Nucleus accumbens (tissue), 56 donors: ENCODE data around the gene KIAA1328.

Experiments
- DNase-seq, 56 donors: peaks; one replicate each; lab custom pipeline; 2025; lab: John Stamatoyannopoulos, UW

Gene KIAA1328

GRCh38 chr18:37188016-37188791 lies 359.3 kb downstream of the KIAA1328 start:
- no peak for DNase-seq

DNA sequence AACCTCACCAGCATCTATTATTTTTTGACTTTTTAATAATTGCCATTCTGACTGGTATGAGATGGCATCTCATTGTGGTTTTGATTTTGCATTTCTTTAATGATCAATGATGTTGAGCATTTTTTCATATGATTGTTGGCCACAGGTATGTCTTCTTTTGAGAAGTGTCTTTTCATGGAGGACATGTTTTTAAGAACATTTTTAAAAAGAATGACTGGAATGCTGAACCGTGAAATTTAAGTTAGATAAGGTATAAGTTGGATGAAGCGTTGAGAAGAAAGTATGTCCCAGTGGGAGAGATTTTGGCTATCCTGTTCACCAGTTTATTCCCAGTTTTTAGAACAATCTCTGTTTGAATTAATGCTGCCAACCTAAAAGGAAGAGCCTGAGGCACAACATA lies 370.8 kb downstream of the KIAA1328 start:
- DNase-seq = no peak

DNA sequence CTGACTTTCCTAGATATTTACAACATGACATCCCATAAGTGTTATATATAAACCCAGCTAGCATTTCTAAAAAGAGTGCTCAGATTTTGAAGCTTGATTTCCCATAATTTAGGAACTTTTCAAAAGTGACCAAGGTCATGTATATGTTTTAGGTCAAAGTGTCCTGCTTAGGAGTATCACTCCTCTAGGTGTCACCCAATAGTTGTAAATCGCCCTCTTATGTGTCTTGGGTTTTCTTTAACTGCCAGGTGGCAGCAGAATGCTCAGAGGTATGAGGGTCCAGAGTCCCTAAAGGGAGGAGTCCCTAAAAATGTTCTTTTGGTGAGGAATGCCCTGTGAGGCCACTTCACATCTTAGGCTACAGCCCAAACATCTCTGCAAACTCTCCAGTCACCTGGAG lies 378.4 kb downstream of the KIAA1328 start:
- no peak for DNase-seq

GRCh38 chr18:37210781-37211180 lies 381.9 kb downstream of the KIAA1328 start:
- DNase-seq = no peak

DNA sequence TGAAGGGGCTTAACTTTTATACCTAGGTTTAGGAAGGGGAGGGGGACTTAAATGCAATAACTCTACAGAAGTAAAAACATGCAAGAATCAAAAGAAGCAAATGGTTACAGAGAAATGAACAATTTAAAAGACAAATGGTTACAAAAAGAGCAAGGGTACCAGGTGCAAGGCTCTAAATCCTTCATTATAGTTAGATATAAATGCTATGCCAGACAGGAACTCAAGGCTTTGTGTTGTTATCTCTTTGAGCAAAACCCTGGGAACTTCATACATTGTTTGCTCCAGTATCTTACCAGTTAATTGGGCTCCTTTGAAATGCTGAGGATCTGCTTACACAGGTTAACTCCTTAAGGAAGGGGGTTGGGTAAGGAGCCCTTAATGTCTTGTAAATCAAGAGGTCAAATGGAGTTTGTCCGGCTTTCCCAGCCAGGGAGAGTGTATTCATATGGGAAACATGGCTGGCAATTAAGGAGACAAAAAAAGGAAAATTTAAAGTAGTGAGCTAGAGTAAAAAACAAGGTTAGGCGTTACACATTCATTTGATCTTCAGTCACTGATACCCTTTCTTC lies 389.2 kb downstream of the KIAA1328 start:
- DNase-seq = no peak

- no peak for DNase-seq
These were observed 390.3 kb downstream of the KIAA1328 start for GRCh38 chr18:37219257-37219656.

GRCh38 chr18:37222354-37222998 lies 393.5 kb downstream of the KIAA1328 start:
- no peak for DNase-seq

GRCh38 chr18:37222999-37223378 lies 394.1 kb downstream of the KIAA1328 start:
- DNase-seq = no peak

- DNase-seq = no peak
These were observed 396.4 kb downstream of the KIAA1328 start for GRCh38 chr18:37225279-37225678.

- no peak for DNase-seq
These were observed 401.8 kb downstream of the KIAA1328 start for GRCh38 chr18:37230768-37231167.

DNA sequence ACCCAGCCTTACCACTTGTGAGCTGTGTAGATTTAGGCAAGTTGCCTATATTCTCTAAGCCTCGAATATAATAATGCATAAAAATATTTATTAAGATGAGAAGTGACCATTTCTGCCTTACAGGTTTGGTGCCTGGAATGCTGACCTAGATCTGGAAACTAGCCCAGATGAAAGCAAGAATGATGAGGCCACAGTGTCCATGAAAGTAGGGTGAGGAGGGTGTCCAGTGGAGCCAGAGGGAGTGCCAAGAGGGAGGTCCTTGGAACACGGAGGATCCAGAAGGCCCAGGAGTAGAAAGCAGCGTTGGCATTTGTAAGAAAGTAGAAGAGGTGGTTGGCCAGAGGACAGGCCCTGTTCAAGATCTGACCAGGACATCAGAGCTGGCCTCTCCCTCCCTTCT lies 402.3 kb downstream of the KIAA1328 start:
- no peak for DNase-seq

- no peak for DNase-seq
These were observed 406.7 kb downstream of the KIAA1328 start for GRCh38 chr18:37235583-37235982.

GRCh38 chr18:37238282-37239108 lies 409.6 kb downstream of the KIAA1328 start:
- DNase-seq = peak in 22 of 56 donors; percentile 10 to 67 (median 39)

GRCh38 chr18:37242091-37242490 lies 413.2 kb downstream of the KIAA1328 start:
- DNase-seq = no peak

GRCh38 chr18:37242826-37243560 lies 414.1 kb downstream of the KIAA1328 start:
- no peak for DNase-seq

DNA sequence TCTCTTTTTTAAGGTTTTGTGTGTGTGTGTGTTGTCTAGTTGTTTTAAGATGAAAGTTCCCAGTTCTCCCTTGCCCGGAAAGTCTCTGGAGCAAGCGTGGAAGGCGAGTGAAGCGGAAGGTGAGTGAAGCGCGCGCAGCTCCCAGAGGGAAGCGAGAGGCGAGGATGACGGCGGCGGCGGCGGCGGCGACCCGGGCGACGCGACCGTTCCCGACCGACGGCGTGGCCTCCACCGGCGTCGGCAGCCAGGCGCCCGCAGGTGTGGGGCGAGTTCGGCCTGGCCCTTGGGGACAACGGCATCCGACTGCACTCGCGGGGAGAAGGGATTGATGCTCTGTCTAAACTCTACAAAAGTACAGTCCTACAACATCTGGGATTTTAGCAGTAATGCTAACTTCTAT lies 414.8 kb downstream of the KIAA1328 start:
- DNase-seq = no peak

DNA sequence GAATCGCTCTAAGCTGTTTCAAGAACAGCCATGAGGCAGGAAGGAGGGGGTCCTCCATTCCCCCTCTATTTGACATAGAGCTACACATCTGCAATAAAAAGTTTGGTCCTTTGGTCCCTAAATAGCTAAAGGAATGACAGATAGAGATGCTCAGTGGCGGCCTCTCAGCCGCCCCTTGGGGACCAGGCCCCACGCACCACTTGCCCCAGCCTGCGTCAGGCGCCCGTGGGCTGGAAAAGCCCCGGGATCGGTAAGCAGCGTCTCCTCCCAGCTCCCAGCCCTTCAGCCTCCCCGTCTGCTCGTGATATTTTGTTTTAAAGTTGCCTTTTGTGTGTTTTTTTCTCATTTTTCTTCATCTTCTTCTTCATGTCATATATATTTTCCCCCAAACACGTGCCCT lies 415.7 kb downstream of the KIAA1328 start:
- DNase-seq = no peak

GRCh38 chr18:37246779-37247340 lies 417.9 kb downstream of the KIAA1328 start:
- no peak for DNase-seq

GRCh38 chr18:37247497-37248161 lies 418.7 kb downstream of the KIAA1328 start:
- DNase-seq = no peak
